ENCODE data around the gene PPP1R3G.

Gene PPP1R3G

DNA sequence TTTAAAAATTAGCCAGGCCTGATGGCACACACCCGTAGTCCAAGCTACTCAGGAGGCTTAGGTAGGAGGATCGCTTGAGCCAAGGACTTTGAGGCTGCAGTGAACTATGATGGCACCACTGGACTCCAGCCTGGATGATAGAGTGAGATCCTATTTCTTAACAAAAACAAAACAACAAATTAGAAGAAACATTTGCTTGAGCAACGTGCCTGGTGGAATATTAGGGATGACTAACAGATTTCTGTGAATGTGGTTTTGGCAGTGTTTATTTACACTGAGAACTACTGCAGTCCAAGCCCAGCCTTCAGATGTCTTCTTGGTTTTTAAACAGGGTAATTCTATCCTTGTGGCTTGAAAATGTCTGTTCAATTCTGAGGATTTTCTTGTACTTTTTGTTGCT, 9.2 kb downstream of the PPP1R3G start:
- DNase-seq (ENCODE audit: low read depth) = no peak

DNA sequence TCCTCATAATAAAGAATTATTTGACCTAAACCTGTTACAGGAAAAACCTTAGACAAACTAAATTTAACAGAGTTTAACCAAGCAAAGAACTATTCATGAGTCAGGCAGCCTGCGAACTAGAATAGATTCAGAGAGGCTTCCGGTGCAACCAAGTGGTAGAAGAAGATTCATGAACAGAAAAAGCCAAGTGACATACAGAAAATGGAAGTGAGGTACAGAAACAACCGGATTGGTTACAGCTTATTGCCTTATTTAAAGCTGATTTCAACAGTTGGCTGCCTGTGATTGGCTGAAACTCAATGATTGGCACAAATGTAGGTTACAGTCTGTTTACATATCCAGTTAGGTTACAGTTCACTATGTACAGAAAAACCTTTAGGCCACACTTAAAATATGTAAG, 10.1 kb downstream of the PPP1R3G start:
- DNase-seq (ENCODE audit: low read depth) = no peak

- no peak for DNase-seq (ENCODE audit: low read depth)
Measured at GRCh38 chr6:5096482-5096881, 11.3 kb downstream of the PPP1R3G start.

DNA sequence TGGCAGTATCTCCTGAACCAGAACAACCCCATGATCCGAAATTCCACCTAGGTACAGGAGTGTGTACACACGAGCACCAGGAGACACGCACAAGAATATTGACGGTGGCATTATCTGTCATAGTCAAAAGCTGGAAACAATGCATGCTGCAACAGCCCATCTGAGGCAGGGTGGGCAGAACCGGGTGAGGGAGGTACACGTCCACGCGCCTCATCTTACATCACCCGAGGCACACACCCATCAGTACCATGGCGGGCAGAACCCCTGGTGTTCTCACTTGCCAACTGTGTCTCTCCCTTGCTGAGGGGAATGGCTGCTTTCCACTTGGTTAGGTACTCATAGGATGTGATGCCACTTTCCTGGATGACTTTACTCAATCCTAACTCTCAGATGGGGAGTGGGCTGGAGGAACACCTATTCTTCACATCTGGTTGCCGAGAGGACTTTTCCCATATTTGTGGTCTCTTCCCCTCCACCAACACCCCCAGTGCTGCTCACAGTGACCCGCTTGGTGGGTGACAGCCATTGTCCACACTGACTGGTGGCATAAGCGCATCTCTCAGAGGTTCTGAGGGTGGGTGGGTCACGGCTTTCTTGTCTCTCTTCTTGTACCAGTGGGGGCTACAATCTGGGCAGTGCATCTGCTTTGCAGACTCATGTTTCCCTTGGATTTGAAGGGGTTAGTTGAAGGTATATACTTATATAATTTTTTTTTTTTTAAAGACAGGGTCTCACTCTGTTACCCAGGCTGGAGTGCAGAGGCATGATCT, 13.5 kb downstream of the PPP1R3G start:
- no peak for DNase-seq (ENCODE audit: low read depth)

GRCh38 chr6:5099537-5099936, 14.4 kb downstream of the PPP1R3G start:
- no peak for DNase-seq (ENCODE audit: low read depth)

DNA sequence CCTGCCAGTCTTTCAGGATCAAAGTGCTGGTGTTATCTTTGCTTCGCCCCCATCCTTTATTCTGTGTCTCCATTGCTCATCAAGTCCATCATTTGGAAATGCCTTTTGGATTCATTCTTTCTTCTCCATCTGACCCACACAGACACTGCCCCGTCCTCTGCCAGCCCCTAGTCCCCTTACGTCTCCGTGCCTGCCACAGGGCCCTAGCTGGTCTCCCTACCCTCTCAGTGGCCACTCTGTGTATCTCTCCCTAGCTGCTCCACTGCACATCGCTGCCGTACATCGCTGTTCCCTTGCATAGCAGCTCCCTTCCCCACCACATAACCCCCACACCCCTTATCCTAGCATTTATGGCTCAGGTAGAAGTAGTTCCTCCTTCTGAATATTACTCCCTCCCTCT, 15.7 kb downstream of the PPP1R3G start:
- no peak for DNase-seq (ENCODE audit: low read depth)

- DNase-seq (ENCODE audit: low read depth) = no peak
Measured at GRCh38 chr6:5102267-5102970, 17.3 kb downstream of the PPP1R3G start.

- no peak for DNase-seq (ENCODE audit: low read depth)
Measured at GRCh38 chr6:5103250-5103649, 18.1 kb downstream of the PPP1R3G start.

- no peak for DNase-seq (ENCODE audit: low read depth)
Measured at GRCh38 chr6:5104667-5105066, 19.5 kb downstream of the PPP1R3G start.

DNA sequence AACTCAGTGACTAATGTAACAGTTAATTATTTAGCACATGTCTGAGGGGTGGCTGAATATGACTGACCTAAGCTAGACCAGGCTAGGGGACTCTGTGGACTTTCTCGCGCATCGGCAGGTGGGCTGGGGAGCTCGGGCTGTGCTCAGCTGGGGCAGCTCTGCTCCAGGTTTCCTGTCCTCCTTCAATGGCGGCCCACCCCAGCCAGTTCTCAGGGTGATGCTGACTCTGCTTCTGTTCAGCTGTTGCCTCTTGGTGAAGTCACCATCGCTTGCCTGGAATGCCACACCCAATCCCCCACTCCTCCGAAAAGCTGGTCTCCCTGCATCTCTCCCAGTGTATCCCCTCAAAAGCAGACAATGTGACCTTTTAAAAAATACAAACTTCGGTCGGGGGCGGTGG, 20.0 kb downstream of the PPP1R3G start:
- DNase-seq (ENCODE audit: low read depth) = no peak

GRCh38 chr6:5107341-5107740, 22.2 kb downstream of the PPP1R3G start:
- no peak for DNase-seq (ENCODE audit: low read depth)

DNA sequence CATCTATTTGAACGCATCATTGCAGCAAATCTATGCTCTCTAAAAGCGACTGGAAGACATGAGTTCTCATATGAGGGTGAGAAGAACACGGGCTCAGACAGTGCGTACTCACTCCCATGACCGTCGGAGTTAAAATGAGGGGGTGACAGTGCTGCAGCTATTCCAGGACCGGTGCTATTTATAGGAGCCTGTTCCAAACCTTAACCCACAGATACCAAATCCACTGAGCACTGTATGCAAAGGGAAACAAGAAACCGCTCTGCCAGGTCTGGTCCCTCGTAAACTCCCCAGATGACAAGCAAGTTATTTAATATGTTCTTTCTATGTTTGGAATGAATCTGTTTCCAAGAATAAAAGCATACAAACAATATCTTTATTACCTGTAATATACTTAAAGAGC, 22.9 kb downstream of the PPP1R3G start:
- no peak for DNase-seq (ENCODE audit: low read depth)

DNA sequence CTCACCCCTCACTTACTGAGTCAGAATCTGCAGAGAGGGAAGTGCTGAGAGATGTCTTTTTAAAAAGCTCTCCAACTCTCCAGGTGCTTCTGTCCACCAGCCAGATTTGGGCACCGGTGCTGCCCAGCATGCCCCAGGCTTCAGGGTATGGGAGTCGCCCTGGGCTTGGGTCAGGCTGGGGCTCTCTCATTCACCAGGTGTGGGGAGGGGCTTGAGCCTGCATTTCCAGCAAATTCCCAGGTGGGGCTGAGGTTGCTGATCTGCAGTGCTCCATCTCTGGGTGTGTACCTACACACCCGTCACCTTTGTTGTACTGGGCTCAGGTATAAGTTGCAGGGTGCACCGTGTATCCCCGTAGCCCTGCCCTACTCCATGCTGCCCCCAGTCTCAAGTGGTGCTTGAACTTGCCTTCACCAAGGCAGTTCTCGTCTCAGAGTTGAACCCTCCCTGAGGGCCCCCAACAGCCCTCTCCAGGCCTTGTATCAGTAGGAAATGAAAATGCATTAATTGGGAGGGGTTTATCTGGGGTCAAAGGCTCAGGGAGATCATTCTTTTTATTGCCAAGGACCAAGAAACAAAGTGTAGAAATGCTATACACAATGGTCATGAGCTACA, 23.5 kb downstream of the PPP1R3G start:
- DNase-seq (ENCODE audit: low read depth) = no peak

- no peak for DNase-seq (ENCODE audit: low read depth)
Measured at GRCh38 chr6:5109436-5109835, 24.3 kb downstream of the PPP1R3G start.

DNA sequence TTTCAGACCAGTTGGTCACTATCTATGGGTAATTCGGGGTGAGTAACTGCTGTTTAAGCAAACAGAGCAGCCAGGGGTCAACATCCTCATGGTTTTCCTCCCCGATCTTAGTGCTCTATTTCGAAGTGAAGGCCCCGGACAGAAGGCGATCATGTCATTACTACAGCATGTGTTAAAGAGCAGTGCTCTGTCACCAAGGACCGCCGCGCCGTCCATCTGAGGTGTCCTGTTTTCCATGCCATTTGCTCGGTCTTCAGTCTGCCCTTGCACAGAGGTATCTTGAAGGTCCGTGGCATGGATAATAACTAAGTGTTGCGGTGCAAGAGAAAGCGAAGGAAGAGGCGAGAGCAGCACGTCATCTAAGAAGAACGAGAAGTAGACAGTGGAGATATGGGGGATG, 25.1 kb downstream of the PPP1R3G start:
- DNase-seq (ENCODE audit: low read depth) = no peak

- no peak for DNase-seq (ENCODE audit: low read depth)
Measured at GRCh38 chr6:5111626-5112025, 26.5 kb downstream of the PPP1R3G start.

- DNase-seq (ENCODE audit: low read depth) = no peak
Measured at GRCh38 chr6:5112066-5112799, 27.1 kb downstream of the PPP1R3G start.

DNA sequence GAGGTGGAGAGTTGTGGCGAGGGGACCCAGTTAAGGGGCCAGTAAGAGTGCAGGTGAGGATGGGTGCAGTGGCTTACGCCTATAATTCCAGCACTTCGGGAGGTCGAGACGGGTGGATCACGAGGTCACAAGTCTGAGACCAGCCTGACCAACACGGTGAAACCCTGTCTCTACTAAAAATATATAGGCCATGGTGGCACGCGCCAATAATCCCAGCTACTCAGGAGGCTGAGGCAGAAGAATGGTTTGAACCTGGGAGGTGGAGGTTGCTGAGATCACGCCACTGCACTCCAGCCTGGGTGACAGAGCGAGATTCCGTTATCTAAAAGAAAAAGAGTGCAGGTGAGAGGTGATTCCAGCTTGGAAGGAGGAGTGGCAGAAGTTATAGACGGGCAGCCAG, 28.0 kb downstream of the PPP1R3G start:
- no peak for DNase-seq (ENCODE audit: low read depth)

DNA sequence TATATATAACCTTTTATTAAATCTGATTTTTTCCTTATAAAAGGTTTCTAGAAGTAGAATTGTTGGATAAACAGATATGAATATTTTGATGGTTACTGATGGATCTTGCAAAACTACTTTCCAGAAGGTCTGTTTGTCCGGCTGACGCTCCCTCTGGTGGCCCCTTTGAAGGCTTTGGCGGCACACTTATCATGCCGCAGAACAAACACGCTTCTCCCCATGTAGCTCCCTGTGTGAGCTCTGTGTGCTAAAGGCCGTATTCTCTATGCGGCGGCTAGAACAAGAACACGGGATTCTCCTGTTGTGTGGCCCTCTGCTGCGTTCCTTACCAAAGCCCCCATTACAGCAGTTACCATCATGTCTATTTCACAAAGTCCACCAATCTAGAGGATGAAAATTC, 30.0 kb downstream of the PPP1R3G start:
- no peak for DNase-seq (ENCODE audit: low read depth)

- no peak for DNase-seq (ENCODE audit: low read depth)
Measured at GRCh38 chr6:5116243-5116991, 31.3 kb downstream of the PPP1R3G start.

DNA sequence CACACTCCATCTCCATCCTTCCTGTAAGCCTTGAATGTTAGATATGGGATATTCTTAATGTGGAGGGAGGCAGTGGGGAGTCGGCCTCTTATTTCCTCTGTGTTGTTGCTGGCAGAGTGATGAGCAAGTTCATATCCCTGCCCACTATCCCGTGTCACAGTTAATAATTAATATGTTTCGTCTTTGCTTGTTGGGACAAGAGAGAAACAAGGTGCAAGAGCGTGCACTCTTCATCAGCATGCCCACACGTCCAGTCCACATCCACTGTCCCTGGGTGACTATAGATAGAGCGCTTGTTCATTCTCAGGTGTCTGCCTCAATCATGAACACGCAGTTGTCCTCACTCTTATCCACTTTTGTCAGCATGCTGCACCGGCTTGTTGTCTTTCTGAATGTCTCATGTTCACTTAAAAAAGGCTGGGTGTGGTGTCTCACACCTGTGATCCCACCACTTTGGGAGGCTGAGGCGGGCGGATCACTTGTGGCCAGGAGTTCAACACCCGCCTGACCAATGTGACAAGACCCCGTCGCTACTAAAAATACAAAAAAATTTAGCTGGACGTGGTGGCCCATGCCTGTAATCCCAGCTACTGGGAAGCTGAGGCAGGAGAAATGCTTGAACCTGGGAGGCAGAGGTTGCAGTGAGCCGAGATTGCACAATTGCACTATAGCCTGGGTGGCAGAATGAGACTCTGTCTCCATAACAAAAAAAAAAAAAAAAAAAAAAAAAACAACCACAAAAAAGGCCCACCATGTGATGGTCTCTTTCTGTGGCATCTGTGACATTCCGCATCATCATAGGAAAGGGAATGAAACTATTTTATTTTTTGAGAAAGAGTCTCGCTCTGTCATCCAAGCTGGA, 34.2 kb downstream of the PPP1R3G start:
- DNase-seq (ENCODE audit: low read depth) = no peak

All from T-helper 22 cell (primary cell).